Mucosa of stomach (tissue), 1 donor: ENCODE measurements around the gene ZBTB20.

Experiments used
- H3K27me3 ChIP-seq: one replicate; pipeline ENCODE4 v1.7.0; 2013; ENCODE audit warnings: mild to moderate bottlenecking, low read length; ENCODE audit not compliant: control insufficient read depth, insufficient read depth
- H3K36me3 ChIP-seq: one replicate; pipeline ENCODE4 v1.7.0; 2013; ENCODE audit warnings: low read length; ENCODE audit not compliant: control insufficient read depth, insufficient read depth
- H3K4me1 ChIP-seq: one replicate; pipeline ENCODE4 v1.7.0; 2013; ENCODE audit warnings: mild to moderate bottlenecking, low read length; ENCODE audit not compliant: control insufficient read depth, insufficient read depth
- H3K4me3 ChIP-seq: one replicate; pipeline ENCODE4 v1.7.0; 2013; ENCODE audit warnings: low read length
- H3K9ac ChIP-seq: one replicate; pipeline ENCODE4 v1.7.0; 2013; ENCODE audit warnings: mild to moderate bottlenecking, low read length, moderate library complexity
- H3K9me3 ChIP-seq: one replicate; pipeline ENCODE4 v1.7.0; 2013; ENCODE audit warnings: mild to moderate bottlenecking, low read length, moderate library complexity; ENCODE audit not compliant: control insufficient read depth
- donor health status: Pancreatic carcinoma.

The ZBTB20 gene

GRCh38 chr3:114928989-114929640 lies 218.0 kb downstream of the ZBTB20 start:
- Histone ChIP-seq H3K4me1 (no peaks in the 10 kb centered on the region), H3K9me3 (no peaks in the 10 kb centered on the region), H3K36me3 (no peaks in the 10 kb centered on the region), H3K27me3 (no peaks in the 10 kb centered on the region), H3K4me3 (no peak overlapping the region), H3K9ac (no peak overlapping the region)

GRCh38 chr3:114904633-114905032 lies 242.5 kb downstream of the ZBTB20 start:
- H3K4me3 ChIP-seq, result no peak overlapping the region
- H3K27me3 ChIP-seq, result no peaks in the 10 kb centered on the region
- no peaks in the 10 kb centered on the region for H3K36me3 ChIP-seq
- no peaks in the 10 kb centered on the region for H3K9me3 ChIP-seq
- no peak overlapping the region for H3K9ac ChIP-seq
- peaks cover 6% of the 10 kb centered on the region for H3K4me1 ChIP-seq

GRCh38 chr3:114903213-114903612 lies 243.9 kb downstream of the ZBTB20 start:
- Histone ChIP-seq H3K27me3 (no peaks in the 10 kb centered on the region), H3K9me3 (no peaks in the 10 kb centered on the region), H3K9ac (no peak overlapping the region), H3K4me1 (peaks cover 10% of the 10 kb centered on the region), H3K36me3 (no peaks in the 10 kb centered on the region), H3K4me3 (no peak overlapping the region)

GRCh38 chr3:114902691-114903101 lies 244.4 kb downstream of the ZBTB20 start:
- Histone ChIP-seq H3K9ac (no peak overlapping the region), H3K27me3 (no peaks in the 10 kb centered on the region), H3K4me3 (no peak overlapping the region), H3K36me3 (no peaks in the 10 kb centered on the region), H3K4me1 (peaks cover 10% of the 10 kb centered on the region), H3K9me3 (no peaks in the 10 kb centered on the region)

DNA sequence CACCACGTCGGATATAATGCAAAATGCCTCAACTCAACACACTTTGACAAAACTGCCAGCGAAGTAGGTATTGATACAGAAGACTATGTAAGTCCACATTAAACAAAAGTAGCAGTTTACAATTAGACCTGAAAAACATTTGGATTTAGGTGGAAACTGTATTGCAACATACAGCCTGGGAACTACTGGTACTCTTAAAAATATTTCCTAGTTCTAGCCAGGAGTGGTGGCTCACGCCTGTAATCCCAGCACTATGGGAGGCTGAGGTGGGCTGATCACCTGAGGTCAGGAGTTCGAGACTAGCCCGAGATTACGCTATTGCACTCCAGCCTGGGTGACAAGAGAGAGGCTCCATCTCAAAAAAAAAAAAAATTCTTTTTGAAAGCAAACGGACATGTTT lies 246.2 kb downstream of the ZBTB20 start:
- no peaks in the 10 kb centered on the region for H3K27me3 ChIP-seq
- H3K9me3 ChIP-seq, result no peaks in the 10 kb centered on the region
- H3K9ac ChIP-seq, result no peak overlapping the region
- H3K4me3 ChIP-seq, result no peak overlapping the region
- peaks cover 10% of the 10 kb centered on the region for H3K4me1 ChIP-seq
- H3K36me3 ChIP-seq, result no peaks in the 10 kb centered on the region

DNA sequence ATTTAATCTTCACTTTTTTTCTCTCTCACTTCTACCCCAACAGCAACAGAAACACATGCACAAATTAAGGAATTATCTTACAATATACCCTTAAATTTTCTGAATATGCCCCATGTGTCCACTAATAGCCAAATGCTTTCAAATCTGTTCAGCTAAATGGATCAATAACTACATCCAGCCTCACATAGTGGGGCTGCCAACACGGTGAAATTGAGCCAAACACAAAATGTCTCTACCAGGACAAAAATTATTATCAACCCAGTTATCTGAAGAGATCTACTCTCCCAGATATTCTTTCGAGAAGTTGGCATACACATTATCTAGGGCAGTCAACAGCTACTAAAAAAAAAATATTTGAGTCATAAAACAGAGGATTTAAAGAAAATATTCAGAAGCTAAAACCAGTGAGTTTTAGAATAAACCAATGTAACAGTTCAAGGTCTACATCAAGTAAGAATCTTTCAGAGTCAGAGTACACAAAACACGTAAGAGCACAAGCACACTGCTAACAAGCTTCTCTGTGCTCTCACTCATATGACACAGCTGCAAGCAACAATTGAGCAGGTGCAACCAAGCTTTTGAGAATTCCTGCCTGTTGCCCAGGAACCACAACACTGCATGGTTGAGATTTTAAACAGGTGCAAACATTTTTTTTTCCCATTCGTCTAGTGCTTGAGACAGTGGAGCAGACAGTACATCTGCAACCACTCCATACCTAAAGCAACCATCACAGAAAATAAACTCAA lies 247.7 kb downstream of the ZBTB20 start:
- no peaks in the 10 kb centered on the region for H3K9me3 ChIP-seq
- no peak overlapping the region for H3K9ac ChIP-seq
- H3K36me3 ChIP-seq, result no peaks in the 10 kb centered on the region
- no peaks in the 10 kb centered on the region for H3K27me3 ChIP-seq
- peaks cover 10% of the 10 kb centered on the region for H3K4me1 ChIP-seq
- no peak overlapping the region for H3K4me3 ChIP-seq

DNA sequence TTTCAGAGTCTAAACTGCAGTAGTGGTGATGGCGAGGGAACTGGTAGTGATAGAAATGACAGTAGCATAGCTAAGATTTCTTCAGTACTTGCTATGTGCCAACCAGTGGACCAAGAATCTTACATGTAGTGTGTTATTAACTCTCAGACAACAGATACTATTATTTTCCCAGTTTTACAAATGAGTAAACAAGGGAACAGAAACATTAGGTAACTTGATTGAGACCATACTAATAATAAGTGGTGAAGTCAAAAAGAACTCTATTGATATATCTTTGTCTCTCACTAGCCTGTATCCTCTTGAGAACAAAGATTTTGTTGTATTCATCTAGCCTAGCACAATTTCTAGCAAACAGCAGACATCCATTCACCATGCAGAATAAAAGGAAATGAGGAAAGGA lies 250.1 kb downstream of the ZBTB20 start:
- no peaks in the 10 kb centered on the region for H3K9me3 ChIP-seq
- no peak overlapping the region for H3K4me3 ChIP-seq
- no peaks in the 10 kb centered on the region for H3K36me3 ChIP-seq
- no peaks in the 10 kb centered on the region for H3K27me3 ChIP-seq
- H3K9ac ChIP-seq, result no peak overlapping the region
- peaks cover 6% of the 10 kb centered on the region for H3K4me1 ChIP-seq

- Histone ChIP-seq H3K36me3 (no peaks in the 10 kb centered on the region), H3K4me1 (no peaks in the 10 kb centered on the region), H3K27me3 (no peaks in the 10 kb centered on the region), H3K9ac (no peak overlapping the region), H3K9me3 (no peaks in the 10 kb centered on the region), H3K4me3 (no peak overlapping the region)
These were observed 253.7 kb downstream of the ZBTB20 start for GRCh38 chr3:114893361-114893760.

GRCh38 chr3:114892880-114893279 lies 254.2 kb downstream of the ZBTB20 start:
- H3K4me1 ChIP-seq, result no peaks in the 10 kb centered on the region
- H3K9me3 ChIP-seq, result no peaks in the 10 kb centered on the region
- no peaks in the 10 kb centered on the region for H3K36me3 ChIP-seq
- H3K4me3 ChIP-seq, result no peak overlapping the region
- no peaks in the 10 kb centered on the region for H3K27me3 ChIP-seq
- H3K9ac ChIP-seq, result no peak overlapping the region

DNA sequence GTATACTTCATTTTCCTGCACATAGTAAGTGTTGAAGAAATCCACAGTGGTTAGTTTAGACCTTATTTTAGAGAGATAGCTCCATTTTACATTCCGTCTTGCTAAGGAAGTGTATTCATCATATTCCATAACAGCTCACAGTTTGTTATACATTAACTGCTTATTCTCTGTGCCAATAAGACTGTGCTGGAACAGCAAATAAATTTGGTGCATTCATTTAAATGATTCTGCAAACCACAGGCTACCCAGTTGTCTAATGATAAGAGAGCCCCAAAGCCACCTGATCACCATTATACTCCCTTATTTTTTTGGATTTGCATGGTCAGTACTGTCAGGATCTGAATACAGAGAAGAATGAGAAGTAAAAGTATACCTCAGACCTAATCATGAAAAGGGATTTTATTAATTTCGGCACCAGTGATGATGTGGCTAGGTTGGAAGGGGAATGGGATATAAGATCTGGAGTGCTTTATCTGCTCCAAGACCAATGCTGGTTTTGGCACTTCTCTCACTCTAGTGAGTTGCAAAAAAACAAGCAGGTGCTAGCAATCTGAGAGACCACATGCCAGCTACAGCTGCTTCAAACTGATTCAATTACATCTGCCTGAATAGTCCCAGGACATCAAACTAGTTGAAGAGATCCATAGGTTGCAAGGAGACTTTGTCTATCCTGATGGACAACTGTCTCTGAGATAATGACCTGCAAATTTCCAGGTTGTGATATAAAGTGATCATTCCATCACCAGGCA lies 254.8 kb downstream of the ZBTB20 start:
- Histone ChIP-seq H3K4me3 (no peak overlapping the region), H3K9me3 (no peaks in the 10 kb centered on the region)

GRCh38 chr3:114887806-114888205 lies 259.3 kb downstream of the ZBTB20 start:
- no peak overlapping the region for H3K9ac ChIP-seq
- H3K27me3 ChIP-seq, result no peaks in the 10 kb centered on the region
- H3K9me3 ChIP-seq, result no peaks in the 10 kb centered on the region
- H3K4me1 ChIP-seq, result no peaks in the 10 kb centered on the region
- no peak overlapping the region for H3K4me3 ChIP-seq
- no peaks in the 10 kb centered on the region for H3K36me3 ChIP-seq

More for the DNA sequence above, 254.8 kb downstream of the ZBTB20 start:
- Histone ChIP-seq H3K36me3 (no peaks in the 10 kb centered on the region), H3K4me1 (no peaks in the 10 kb centered on the region), H3K9ac (no peak overlapping the region), H3K27me3 (no peaks in the 10 kb centered on the region)

DNA sequence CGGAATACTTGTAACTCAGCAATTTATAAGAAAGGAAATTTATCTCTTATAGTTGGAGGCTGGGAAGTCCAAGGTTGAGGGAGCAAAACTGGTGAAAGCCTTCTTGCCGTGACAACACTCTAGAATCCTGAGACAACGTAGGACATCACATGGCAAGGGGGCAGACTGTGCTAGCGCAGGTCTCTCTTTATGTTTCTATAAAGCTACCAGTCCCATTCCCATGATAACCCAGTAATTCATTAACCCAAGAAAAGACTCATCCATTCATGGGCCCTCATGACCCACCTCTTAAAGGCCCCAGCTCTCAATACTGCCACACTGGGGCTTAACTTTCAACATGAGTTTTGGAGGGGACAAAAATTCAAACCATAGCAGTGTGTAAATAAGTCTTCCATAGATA lies 260.2 kb downstream of the ZBTB20 start:
- no peaks in the 10 kb centered on the region for H3K9me3 ChIP-seq
- H3K4me1 ChIP-seq, result no peaks in the 10 kb centered on the region
- H3K36me3 ChIP-seq, result no peaks in the 10 kb centered on the region
- no peaks in the 10 kb centered on the region for H3K27me3 ChIP-seq
- no peak overlapping the region for H3K9ac ChIP-seq
- H3K4me3 ChIP-seq, result no peak overlapping the region
